Thyroid gland (tissue), 4 donors: ENCODE results near the gene PPEF1.

ENCODE experiments used
- POLR2A ChIP-seq, 2 donors: fragments of 450-650 bp; IDR thresholded peaks; one replicate each; pipeline ENCODE4 v1.6.1; 2017; ENCODE audit warnings: antibody characterized with exemption in 2 of 2, mild to moderate bottlenecking in 2 of 2, moderate library complexity in 1 of 2
- TF ChIP-seq, protein P1 (sequence below), 6 experiments: fragments of 200-600 bp in 3 of 6; fragments of 450-650 bp in 3 of 6; sonication (generic) in 3 of 6; IDR thresholded peaks; one replicate each; pipeline ENCODE4 v1.5.1; 2016 to 2019; ENCODE audit warnings: antibody characterized with exemption in 6 of 6, mild to moderate bottlenecking in 2 of 6, inconsistent platforms in 1 of 6, moderate library complexity in 1 of 6

DNA sequence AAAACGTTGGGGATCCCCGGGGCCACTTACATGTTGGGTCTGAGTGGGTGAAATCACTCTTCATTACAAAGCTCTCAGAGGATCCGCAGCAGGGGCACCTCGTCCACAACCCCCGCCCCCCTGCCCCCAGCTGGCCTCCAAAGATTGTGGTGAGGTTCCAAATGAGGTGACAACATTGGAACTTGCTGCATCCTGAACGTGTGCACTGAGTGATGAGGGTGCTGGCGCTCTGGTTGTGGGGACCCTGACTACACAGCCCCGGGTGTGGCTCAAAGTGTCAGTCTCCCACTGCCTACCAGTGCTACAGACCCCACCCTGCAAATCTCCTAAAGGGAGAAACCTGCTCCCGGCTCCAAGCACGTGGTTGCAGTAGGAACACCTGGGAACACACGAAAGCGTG lies 164.5 kb downstream of the PPEF1 start:
- TF ChIP-seq, protein P1, sequence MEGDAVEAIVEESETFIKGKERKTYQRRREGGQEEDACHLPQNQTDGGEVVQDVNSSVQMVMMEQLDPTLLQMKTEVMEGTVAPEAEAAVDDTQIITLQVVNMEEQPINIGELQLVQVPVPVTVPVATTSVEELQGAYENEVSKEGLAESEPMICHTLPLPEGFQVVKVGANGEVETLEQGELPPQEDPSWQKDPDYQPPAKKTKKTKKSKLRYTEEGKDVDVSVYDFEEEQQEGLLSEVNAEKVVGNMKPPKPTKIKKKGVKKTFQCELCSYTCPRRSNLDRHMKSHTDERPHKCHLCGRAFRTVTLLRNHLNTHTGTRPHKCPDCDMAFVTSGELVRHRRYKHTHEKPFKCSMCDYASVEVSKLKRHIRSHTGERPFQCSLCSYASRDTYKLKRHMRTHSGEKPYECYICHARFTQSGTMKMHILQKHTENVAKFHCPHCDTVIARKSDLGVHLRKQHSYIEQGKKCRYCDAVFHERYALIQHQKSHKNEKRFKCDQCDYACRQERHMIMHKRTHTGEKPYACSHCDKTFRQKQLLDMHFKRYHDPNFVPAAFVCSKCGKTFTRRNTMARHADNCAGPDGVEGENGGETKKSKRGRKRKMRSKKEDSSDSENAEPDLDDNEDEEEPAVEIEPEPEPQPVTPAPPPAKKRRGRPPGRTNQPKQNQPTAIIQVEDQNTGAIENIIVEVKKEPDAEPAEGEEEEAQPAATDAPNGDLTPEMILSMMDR (IDR thresholded peaks at IDR 0.05): no peak
- TF ChIP-seq POLR2A (IDR thresholded peaks at IDR 0.05): no peak
